ENCODE data around the gene TRIP4.
"Not testable (repeated sequence)": the region's sequence is repeated elsewhere in the genome, so short reads cannot be mapped to it uniquely, and the experiment has no call there.

Gene TRIP4

GRCh38 chr15:64387562-64388168 is at the start of gene TRIP4:
Gene TRIP4 (plus strand): TSS chr15:64387836. CDS start chr15:64387864, 28 bp downstream.
- DNase-seq (ENCODE audit: low spot score) = peak; percentile 89

- no peak for DNase-seq (ENCODE audit: low spot score)
These were observed 47.3 kb upstream of the TRIP4 start for GRCh38 chr15:64340355-64340754.

DNA sequence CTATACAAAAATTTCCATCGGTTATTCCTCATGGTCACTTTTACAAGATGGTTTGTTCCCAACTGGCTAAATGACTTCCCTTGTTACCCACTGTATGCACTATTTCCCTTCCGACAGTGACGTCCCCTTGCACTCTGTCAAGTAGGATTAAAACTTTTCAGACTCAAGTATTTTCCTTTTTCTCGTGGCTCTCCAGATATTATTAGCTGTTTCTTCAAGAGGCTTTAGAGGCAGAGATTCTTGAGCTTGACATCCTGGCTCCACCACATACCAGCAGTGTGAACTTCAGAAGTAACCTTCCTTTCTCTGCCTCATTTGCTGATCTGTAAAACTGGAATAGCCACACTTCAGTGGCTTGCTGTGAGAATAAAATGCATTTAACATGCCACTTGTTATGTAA is 45.7 kb upstream of the TRIP4 start:
- DNase-seq (ENCODE audit: low spot score) = no peak

DNA sequence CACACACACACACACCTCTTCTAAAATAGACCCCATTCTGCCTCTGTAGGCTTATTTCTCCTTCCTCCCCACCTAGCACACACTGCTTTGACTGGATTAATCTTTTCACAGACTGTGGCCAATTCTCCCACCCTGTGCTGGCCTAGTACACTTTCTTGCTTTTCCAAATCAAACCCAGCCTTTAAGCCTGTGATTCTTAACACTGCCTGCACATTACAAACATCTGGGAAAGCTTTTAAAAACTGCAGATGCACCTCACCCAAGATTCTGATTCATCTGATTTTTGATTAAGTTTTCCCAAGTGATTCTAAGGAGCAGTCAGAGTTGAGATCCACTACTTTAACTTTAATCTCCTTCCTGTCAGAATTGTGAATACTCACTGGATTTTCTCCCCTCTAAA is 44.4 kb upstream of the TRIP4 start:
- DNase-seq (ENCODE audit: low spot score) = no peak

DNA sequence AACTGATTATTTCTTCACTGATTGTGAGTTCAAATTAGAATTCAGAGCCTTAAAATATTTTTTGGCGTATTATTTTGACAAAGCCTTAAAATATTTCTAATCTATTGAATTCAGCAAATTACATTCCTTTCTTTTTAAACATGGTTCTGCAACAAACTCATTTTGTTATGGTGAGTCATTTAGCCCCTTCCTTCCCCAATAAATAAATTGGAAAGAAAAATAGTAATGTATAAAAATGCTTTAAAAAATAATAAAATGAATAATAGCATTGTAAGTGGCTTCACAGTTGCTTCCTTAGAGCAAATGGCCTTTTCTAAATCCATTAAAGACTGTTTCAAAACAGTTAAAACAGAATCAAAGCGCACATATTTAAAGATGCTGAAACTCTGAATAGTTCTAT is 43.8 kb upstream of the TRIP4 start:
- DNase-seq (ENCODE audit: low spot score) = no peak

DNA sequence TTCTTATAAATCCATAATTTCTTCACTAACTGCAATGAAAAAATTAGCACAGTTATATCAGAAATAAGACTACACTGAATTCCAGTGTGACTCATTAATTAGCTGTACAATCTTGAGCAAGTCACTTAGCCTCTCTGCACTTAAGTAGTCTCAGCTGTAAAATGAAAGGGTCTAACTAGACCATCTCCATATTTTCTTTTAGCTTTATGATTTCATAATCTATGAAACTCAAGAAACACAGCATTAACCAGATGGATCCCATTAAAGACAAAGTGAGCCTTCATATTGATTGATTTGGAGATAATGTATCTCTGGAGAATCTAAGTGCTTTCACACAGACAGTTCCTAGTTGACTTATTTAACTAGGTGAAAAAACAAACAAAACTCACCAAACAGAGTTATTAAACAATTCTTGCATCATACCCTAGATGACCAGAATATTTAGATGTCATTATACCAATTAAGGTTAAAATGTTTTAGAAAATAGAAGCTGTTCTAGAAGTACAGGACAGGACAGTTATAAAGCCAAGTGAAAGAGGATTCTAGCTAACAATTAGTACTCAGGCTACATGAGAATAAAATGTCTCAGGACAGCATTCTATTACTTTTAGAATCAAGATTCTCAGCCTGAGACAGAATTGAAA is 42.9 kb upstream of the TRIP4 start:
- no peak for DNase-seq (ENCODE audit: low spot score)

DNA sequence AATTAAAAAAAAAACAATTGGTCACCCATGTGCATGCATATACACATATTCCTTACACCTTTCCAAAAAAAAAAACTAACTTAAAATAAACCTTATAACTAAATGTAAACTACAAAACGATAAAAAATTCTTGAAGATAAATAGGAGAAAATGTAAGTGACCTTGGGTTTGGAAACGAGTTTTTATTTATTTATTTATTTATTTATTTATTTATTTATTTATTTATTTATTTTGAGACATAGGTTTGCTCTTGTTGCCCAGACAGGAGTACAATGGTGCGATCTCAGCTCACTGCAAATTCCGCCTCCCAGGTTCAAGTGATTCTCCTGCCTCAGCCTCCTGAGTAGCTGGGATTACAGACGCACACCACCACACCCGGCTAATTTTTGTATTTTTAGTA is 41.4 kb upstream of the TRIP4 start:
- not testable (repeated sequence) for DNase-seq (ENCODE audit: low spot score)

DNA sequence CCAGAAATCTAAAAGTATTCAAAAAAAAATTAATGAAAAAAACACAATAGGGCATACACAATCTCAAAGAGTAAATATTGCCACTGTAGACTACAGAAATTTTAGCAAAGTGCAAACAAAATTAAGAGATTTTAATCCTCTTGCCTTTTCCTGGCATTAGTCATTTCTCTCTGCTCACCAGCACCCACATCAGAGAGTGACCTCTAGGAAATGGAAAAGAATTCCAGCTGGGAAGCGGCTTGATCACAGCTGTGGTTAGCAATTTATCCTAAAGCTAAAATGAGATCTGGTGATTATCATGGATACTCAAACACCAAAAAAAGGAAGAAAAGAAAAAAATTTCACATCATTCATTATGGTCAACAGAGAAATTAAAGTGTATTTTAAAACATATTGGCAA is 39.2 kb upstream of the TRIP4 start:
- DNase-seq (ENCODE audit: low spot score) = no peak

GRCh38 chr15:64349375-64349774 is 38.3 kb upstream of the TRIP4 start:
- no peak for DNase-seq (ENCODE audit: low spot score)

- no peak for DNase-seq (ENCODE audit: low spot score)
These were observed 36.4 kb upstream of the TRIP4 start for GRCh38 chr15:64351265-64351664.

- DNase-seq (ENCODE audit: low spot score) = no peak
These were observed 32.8 kb upstream of the TRIP4 start for GRCh38 chr15:64354688-64355344.

GRCh38 chr15:64355348-64355943 is 32.2 kb upstream of the TRIP4 start:
- peak; percentile 12 for DNase-seq (ENCODE audit: low spot score)

DNA sequence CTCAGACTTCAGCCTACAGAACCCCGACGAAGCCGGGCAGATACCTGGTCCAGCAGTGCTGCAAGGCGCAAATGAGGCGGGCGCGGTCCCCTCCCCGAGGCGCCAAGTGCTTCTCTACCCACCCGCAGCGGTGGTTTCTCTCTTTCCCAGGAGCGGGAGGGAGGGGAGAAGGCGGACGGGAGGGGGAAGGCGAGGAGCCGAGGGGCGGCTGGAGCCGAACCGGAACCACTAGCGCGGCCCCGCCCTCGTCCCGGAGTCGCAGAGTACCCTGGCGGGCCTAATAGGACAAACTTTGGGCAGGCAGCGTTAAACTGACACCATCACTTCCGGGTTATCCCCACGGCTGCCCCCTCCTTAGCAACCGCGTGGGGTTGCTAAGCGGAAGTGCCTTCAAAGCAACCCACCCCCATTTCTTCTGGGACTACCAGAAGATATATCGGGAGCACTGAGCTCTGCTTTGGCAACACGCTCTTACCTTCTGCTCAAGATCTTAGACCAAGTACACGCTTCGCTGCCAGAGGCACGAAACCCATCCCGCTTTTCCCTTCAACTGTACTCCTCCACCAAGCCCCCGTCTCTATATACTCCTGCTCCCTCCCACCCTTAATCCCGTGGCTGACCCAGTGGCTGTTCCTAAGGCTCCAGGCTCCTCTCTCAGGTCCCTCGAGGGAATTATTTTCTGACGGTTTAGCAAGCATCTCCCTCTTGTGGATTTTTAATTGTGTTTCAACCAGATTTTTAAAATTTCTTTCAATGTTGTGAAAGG is 31.5 kb upstream of the TRIP4 start, which contains the start of gene CSNK1G1:
Gene CSNK1G1, minus strand, starts transcription at position 230 of the 766 bp plus-strand sequence. CDS start 55,674 bp downstream, outside the sequence.
- peak; percentile 86 for DNase-seq (ENCODE audit: low spot score)

- DNase-seq (ENCODE audit: low spot score) = no peak
These were observed 31.0 kb upstream of the TRIP4 start for GRCh38 chr15:64356710-64357040.

- no peak for DNase-seq (ENCODE audit: low spot score)
These were observed 26.4 kb upstream of the TRIP4 start for GRCh38 chr15:64361259-64361658.

DNA sequence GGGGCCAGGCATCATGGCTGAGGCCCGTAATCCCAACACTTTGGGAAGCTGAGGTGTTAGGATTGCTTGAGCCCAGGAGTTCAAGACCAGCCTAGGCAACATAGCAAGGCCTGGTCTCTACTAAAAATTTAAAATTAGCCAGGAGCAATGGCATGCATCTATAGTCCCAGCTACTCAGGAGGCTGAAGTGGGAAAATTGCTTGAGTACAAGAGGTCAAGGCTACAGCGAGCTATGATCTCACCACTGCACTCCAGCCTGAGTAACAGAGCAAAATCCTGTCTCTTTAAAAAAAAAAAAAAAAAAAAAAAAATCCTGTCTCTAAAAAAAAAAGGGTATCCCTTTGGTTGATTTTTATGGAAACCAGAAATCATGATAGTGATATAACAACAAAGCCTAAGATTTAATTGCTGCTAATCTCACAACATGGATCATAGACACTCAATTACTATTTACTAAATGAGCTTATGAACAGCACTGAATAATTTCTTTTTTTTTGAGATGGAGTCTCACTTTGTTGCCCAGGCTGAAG is 18.5 kb upstream of the TRIP4 start:
- DNase-seq (ENCODE audit: low spot score) = no peak

GRCh38 chr15:64371383-64371782 is 16.3 kb upstream of the TRIP4 start:
- not testable (repeated sequence) for DNase-seq (ENCODE audit: low spot score)

DNA sequence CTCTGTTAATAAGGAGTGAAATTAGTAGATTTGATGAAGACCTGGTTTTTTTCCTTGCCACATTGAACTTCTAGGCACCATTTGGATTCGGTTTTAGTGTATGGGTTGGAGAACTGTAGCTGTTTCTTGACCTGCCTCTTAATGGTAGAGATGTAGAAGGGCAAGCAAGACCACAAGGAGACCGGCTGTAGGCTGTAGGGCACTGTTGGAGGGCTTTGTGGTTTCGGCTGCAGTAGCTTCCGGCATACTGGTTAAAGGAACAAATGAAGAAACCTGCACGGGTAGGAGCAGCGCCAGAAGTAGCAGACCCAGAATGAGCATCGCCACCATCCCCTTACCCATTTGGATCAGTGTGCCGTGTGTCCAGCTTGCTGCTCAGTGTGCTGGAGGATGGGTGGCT is 14.3 kb upstream of the TRIP4 start:
- no peak for DNase-seq (ENCODE audit: low spot score)

GRCh38 chr15:64379216-64379960 is 8.2 kb upstream of the TRIP4 start:
- DNase-seq (ENCODE audit: low spot score) = no peak

GRCh38 chr15:64380130-64380870 is 7.3 kb upstream of the TRIP4 start:
- DNase-seq (ENCODE audit: low spot score) = peak; percentile 12

Data from HuH-7 (cell line).